Stimulated activated naive CD8-positive, alpha-beta T cell treated with anti-CD3 and anti-CD28 coated beads, Interleukin-15, Interleukin-2, amounts not matched to agents 100 U/mL and 50 U/mL, for 24 hours (primary cell): ENCODE data around the gene LYPLA2.
"Not testable (repeated sequence)": the region's sequence is repeated elsewhere in the genome, so short reads cannot be mapped to it uniquely, and the experiment has no call there.

Experiments
- ATAC-seq: fragments of 150-1000 bp; cut with Tn5 transposase; one replicate; pipeline ENCODE4 v1.10.0; 2021
- DNase-seq: peaks from one replicate; pipeline ENCODE4 v3.0.0; 2021

Gene LYPLA2

DNA sequence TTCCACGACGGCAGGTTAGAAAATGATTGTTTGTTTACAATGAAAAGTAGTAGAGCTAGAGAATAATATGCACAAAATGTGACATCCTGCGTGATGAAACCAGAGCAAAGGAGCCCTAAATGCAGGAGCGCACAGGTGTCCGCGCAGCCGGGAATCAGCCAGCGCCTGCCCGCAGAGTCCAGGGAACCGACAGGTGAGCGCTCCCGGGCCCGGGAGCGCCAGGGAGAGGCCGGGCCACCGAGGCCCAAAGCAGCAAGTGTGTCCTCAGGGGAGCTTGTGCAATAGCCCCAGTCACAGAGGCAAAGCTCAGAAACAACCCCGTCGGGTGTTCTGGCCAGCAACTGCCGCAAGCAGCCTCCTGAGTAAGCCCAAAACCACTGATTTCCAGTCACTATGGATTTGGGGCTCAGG is 10.4 kb downstream of the LYPLA2 start:
- ATAC-seq = no peak
- no peak for DNase-seq

DNA sequence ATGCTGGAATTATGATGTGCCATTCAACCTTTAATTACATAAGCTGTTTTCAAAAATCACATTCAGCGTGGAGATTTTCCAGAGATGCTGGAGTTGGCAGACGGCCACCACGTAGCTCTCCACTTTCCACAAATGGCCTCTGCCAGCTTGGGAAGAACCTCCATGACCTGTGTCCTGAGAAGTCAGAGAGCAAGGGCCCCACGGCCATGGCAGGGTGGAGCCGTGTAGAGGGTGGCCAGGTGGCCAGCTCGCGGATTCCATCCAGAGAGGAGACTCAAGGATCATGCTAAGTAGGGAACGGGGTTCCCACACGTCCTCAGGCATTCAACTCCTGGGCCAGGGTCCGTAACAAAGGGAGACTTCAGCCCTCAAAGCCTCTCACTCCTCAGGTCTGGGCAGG is 10.9 kb downstream of the LYPLA2 start:
- no peak for DNase-seq
- ATAC-seq = no peak

DNA sequence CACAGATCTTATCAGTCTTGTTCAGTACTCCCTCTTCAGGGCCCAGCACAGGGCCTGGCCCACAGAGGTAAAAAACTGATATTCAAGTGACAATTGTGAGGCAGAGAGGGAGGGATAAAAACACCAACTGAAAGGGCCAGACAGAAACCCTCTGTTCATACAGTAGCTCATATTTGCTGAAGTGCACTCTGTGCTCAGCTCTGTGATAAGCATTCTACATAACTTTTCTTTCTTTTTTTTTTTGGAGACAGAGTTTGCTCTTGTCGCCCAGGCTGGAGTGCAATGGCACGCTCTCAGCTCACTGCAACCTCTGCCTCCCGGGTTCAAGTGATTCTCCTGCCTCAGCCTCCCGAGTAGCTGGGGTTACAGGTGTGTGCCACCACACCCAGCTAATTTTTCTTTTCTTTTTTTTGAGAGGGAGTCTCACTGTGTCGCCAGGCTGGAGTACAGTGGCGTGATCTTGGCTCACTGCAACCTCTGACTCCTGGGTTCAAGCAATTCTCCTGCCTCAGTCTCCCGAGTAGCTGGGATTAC is 11.9 kb downstream of the LYPLA2 start:
- not testable (repeated sequence) for ATAC-seq, DNase-seq

DNA sequence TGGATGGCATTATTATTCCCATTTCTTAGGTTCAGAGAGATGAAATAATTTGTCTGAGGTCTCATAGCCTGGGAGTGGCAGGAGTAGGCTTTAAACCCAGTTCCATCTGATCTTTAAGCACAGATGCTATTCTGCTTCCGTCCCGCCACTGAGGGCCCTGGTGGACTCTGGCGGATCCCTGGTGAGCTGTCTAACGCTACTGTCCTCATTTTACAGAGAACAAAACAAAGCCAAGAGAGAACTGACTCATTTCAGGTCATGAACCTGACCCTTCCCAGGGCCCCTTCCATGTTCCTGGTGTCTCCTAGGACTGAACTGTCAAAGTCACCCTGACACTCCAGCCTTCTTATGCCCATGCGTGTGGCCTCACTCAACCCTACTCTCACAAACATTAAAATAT is 12.7 kb downstream of the LYPLA2 start:
- DNase-seq (no peak), ATAC-seq (no peak)

DNA sequence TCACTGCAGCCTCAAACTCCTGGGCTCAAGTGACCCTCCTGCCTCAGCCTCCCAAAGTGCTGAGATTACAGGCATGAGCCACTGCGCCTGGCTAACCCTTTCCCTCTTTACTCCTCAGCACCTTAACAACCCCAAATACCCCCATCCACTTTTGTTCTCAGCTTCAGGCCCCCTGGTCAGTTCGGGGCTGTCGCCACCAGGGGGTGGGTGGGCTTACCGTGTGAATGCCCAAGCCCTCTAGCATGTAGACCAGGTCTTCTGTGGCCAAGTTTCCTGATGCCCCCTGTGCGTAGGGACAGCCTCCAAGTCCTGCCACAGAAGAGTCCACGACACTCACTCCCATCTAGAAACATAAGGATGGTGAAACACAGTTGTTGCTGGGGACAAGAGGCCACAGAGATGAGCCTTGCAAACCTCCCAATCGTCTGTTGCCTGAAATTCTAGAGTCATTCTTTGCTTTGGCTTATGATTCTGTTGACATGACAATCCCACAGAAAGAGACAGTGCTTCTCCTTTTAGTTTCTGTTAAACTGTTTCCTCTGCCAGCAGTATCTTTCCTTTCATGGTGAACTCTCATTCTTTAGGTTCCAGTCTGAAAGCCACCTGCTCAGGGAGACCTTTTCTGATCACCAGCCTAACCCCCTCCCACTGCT is 13.4 kb downstream of the LYPLA2 start:
- ATAC-seq = no peak
- DNase-seq = no peak

DNA sequence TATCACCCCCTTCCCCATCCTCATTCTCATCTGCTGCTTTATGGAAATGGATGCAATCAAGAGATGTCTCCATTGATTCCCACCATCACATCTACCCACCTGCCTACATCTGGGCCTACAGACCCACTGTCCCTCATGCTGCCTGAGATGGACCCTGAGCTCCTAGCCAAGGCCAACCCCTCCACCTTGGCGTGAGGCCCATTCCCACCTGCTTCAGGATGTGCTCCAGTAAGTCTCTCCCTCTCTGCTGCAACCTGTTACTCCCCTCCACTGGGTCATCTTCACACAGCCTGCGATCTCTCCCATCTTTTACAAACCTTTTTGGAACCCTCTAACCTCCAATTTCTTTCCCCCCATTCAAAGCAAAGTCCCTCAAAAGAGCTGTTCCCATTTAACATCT is 14.1 kb downstream of the LYPLA2 start:
- ATAC-seq = no peak
- DNase-seq = no peak

DNA sequence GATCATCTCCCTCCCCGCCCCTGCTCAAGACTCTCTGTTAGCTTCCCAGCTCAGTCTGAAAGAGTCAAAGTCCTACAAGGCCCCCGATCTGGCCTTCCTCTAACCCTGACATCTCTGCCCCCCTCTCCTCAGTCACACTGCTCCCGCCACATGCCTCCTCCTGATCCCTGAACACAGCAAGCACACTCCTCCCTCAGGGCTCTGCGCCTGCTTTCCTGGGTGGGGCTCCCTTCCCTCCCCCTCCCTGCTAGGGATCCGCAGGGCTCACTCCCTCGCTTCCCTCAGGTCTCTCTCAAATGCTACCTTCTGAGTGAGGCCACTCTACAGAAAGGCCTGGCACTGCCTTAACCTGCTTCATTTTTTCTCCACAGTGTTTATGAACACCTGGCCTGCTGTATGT is 15.3 kb downstream of the LYPLA2 start:
- no peak for ATAC-seq
- DNase-seq = no peak

DNA sequence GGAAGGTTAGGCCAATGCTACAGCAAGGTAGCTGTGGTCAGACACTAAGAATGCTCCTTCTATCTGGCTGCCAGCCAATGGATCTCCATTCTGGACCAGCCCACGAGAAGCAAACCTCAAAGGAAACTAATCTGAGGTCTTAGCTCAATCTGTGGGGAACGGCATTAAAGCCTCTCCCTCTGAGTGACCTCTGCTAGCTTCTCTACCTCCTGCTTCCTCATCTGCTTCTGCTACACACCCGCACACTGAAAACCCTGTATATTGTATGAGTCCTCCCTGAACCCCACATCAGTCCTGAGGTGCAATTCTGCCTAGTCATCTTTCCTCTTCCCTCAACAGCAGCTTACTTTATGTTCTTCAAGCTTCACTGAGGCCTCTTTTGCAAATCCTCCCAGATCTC is 16.5 kb downstream of the LYPLA2 start:
- ATAC-seq (no peak), DNase-seq (no peak)

DNA sequence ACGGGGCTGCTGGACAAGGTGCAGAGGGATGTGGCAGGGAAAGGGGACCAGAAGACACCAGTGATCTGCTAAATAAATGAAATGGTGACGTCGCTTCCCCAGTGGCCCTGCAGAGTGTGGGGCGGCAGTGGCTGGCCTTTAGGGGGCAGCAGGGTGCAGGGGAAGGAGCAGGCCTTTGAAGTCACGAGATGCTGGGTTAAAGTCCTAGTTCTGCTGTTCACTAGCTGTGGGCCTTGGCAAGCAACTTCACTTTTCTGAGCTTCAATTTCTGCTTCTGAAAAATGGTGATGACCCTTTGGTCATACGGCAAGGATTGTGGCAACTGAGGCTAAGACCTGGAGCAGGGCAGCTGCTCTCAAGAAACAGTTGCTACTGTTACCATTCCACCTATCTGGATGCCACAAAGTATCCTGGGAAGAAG is 18.8 kb downstream of the LYPLA2 start:
- DNase-seq (peak; percentile 90), ATAC-seq (peak; percentile 92)

DNA sequence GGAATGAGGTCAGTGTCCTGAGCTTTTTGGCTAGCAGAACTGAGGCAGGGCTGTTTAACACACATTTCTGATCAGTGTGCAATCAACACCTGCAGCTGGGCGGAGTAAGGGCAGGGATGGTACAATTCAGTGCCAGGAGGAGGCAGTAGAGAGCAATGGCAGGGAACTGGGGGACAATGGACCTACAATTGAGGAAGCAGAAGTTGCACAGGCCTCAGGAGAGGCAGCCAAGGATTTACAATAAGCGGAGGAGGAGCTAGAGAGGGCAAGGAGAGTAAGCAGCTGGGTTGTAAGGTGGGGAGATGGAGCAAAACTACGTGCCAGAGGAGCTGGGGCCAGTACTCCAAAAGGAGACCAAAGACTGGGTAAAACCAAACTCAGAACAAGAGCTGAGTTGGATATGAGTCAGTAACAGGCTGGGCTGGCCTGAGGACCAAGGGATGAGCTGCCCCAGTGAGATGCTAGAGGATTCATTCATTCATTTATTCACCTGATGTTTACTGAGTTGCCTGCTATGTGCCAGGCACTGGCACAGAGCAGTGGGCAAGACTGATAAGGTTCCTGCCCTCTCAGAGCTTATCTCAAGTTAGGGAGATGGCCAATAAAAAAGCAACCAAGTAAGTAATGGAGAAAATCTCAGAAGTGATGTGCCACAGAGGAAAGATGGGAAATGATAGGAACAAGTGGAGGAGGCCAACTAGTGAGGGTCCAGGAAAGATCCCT is 20.0 kb downstream of the LYPLA2 start:
- peak; percentile 68 for ATAC-seq
- DNase-seq = peak; percentile 62

DNA sequence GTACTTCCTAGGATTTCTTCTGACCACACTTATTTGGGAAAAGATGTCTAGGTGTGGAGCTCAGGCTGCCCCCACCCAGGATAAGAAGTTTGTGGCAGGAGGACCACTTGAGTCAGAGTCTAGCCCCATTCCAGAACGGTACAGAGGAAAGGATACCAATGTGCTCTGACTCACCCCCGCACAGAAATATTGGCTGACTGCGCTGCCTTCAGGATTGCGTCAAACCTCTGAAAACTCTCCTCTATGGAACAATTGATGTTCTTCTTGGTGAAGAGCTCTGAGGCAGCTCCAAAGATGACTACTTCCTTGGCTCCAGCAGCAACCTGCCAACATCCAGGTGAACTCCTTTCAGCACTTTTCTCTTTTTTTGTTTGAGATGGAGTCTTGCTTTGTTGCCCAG is 23.1 kb downstream of the LYPLA2 start:
- ATAC-seq (no peak), DNase-seq (no peak)

DNA sequence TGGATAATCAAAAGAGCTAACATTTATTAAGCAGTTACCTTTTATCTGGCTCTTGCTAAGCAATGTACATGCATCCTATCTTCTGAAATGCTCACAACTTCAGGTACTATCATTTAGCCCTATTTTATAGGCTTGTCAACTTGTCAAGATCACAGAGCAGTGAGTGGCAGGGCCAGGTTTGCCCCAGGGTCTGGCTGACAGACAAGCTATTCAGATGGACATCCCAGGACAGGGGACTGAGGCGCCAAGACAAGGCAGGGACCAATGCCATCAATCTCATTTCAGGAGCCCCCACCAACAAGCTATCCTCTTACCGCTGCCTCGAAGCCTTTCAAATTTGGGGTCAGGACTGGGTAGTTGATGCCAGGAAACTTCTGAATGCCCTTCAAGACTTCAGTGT is 25.4 kb downstream of the LYPLA2 start:
- ATAC-seq (no peak), DNase-seq (no peak)

DNA sequence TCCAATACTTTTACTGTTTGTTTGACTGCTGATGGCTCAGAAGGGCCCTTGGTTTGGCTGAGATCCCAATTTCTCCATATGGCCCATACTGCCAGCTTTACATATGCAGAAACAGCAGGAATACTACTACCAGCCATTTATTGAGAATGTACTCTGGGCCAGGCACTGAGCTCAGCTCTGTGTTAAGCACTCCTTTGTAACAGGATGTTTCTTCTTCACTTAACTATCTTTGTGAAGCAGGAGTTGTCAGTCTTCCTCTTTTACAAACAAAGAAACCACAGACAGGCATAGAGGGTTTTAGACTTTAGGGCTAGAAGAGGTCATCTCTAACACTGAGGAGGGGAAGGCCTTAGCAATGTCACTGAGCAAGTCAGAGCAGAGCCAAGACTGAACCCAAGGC is 26.0 kb downstream of the LYPLA2 start:
- no peak for ATAC-seq
- DNase-seq = no peak

DNA sequence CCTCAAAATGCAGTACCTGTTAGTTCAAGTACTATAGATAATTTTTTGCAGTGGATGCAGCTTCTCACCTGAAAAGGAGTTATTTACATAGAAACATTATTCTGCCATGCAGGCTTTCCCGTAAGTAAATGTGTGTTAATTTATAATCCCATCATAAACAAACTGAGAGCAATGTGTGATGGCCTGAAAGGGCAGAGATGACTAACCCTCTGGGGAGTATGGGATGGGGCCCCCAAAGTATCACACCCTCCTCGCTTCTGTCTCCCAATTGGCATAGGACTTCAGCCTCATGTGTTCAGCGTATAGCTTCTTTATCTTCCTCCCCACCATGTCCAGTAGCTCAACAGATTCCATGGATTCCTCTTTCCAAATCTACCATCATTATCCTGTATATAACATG is 26.7 kb downstream of the LYPLA2 start:
- DNase-seq (no peak), ATAC-seq (no peak)

DNA sequence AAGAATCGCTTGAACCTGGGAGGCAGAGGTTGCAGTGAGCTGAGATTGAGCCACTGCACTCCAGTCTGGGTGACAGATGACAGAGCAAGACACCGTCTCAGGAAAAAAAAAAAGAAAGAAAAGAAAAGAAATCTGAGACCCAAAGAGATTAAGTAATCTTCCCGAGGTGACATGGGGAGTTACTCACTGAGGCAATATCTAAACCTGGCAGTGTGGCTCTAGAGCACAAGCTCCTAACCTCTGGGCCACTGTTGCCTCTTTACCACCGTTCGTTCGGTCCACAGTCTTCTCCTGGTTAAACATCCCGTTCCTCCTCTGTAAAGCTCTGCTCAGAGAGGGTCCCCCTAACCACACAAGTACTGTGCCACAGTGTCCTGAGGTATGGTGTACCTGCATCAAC is 32.8 kb downstream of the LYPLA2 start:
- DNase-seq (no peak), ATAC-seq (no peak)

DNA sequence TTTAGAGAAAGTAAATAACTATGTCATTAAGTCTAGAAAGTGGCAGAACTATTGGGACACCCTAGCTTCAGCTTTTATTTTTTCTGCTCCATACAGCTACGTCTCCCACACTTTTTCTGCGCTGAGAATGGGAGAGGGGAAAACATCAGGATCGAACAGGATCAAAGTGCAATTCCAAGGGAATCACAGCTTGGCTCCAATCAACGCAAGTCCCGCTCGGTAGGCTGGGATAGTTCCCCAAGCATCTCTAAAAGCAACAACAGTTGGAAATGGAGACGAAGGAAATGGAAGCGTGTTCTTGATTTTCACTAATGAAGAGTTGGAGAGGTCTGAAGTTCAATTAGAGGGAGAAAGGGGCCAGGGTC is 33.7 kb downstream of the LYPLA2 start:
- ATAC-seq (no peak), DNase-seq (no peak)

DNA sequence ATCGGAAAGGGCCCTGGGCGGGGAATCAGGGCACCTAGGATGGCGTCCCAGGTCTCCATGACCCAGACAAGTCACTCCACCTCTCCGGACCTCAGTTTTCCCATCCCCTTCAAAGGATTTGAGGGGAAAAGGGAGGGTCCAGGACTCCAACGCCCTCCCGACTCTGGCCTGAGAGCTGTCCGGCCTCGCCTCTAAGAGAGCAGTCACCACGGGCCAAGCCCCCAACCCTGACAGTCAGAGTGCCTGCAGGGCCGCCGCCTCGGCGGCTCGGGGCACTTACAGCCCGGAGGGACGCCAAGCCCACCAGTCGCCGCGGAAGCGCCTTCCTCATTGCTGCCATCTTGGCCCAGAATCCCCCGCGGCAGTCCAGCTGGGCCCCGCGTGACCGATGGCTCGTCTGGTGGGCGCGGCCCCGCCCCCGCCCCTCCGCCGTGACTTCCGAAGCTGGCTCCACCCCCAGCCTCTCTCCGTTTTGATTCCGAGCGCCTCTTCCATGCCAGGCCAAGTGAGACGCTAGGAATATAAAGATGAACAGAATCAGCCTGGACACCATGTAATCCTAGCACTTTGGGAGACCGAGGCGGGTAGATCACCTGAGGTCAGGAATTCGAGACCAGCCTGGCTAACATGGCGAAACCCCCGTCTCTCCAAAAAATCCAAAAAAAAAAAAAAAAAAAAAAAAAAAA is 34.3 kb downstream of the LYPLA2 start, which contains the start of gene HMGCL:
Gene HMGCL, minus strand, starts transcription at position 354 of the 686 bp plus-strand sequence. Its CDS starts 14 bp downstream, at position 340.
- peak; percentile 97 for ATAC-seq
- DNase-seq = peak; percentile 92

DNA sequence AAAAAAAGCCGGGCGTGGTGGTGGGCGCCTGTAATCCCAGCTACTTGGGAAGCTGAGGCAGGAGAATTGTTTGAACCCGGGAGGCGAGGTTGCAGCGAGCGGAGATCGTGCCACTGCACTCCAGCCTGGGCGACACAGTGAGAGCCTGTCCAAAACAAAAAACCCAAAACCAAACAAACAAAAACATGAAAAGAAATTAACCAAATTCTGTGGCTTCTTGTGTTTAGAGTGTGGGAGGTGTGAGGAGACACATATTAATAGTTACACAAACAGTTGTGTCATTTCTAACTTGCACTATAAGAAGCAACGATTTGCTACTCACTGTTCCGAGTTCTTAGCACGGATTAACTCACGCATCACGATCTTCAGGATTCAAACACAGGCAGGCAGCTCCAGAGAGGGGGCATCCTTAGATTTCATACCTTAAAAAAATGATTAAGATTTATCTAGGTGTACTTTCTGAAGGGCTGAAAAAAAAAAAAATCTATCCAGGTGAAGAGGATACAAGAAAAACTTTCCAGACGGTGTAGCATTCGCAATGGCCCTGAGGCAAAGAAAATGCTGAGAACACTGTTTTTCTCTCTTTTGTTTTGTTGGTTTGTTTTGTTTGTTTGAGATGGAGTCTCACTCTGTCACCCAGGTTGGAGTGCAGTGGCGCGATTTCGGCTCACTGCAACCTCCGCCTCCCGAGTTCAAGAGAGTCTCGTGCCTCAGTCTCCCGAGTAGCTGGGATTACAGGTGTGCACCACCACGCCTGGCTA is 35.0 kb downstream of the LYPLA2 start:
- DNase-seq = no peak

DNA sequence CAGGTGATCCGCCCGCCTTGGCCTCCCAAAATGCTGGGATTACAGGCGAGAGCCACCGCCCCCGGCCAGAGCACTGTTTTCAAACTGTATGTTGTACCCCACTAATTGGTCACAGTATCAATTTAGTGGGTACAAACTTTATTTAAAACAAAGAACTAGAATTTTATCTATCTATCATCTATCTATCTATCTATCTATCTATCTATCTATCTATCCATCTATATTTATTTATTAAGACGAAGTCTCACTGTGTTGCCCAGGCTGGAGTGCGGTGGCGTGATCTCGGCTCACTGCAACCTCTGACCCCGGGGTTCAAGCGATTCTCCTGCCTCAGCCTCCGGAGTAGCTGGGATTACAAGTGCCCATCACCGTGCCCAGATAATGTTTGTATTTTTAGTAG is 35.6 kb downstream of the LYPLA2 start:
- not testable (repeated sequence) for DNase-seq, ATAC-seq

More for the DNA sequence above, 35.0 kb downstream of the LYPLA2 start:
- ATAC-seq = no peak

DNA sequence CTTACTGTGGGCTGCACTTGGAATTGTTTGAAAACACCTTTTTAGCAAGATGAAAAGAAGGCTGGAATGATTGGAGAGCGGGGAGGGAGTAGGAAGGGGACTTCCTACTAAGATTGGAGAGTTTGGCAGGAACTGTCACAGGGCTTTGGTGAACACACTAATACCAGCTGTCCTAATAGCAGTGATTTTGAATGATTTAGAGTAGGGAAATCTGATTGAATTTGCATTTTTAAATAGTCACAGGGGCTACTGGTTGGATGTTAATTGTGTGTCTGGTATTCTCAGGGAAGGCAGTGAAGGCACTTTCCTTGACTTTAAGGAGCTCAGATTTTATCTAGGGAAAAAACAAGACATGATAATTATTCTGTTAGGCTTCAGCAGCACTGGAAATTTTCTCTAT is 36.8 kb downstream of the LYPLA2 start:
- ATAC-seq (no peak), DNase-seq (no peak)

DNA sequence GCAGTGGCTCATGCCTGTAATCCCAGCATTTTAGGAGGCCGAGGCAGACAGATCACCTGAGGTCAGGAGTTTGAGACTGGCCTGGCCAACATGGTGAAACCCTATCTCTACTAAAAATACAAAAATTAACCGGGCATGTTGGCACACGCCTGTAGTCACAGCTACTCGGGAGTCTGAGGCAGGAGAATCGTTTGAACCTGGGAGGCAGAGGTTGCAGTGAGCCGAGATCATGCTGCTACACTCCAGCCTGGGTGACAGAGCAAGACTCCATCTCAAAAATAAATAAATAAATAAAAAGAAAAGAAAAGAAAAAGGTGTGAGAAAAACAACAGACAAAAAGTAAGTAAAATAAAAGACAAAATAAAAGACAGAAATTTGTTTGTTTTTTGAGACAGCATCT is 43.2 kb downstream of the LYPLA2 start:
- not testable (repeated sequence) for DNase-seq

DNA sequence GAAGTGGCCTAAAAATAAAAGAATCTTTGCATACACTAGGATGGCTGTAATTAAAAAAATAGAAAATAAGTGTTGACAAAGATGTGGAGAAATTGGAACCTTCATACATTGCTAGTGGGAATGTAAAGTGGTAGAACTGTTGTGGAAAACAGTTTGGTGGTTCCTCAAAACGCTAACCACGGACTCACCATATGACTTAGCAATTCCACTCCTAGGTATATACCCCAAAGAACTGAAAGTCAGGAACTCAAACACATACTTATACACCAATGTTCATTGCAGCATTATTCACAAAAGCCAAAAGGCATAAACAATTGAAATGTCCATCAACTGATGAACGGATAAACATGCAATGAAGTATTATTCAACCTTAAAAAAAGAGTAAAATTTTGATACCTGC is 45.1 kb downstream of the LYPLA2 start:
- DNase-seq (no peak), ATAC-seq (peak; percentile 19)

More for the DNA sequence above, 43.2 kb downstream of the LYPLA2 start:
- not testable (repeated sequence) for ATAC-seq
